Non-pigmented ciliary epithelial cell (primary cell): Measurements from ENCODE around the gene SEPHS1.
"Not testable (repeated sequence)": the region's sequence is repeated elsewhere in the genome, so short reads cannot be mapped to it uniquely, and the experiment has no call there.

Source experiments
- DNase-seq: peaks from one replicate; pipeline ENCODE4 v3.0.0-alpha.2; 2010; ENCODE audit warnings: low read depth

Gene SEPHS1

GRCh38 chr10:13360587-13360986 lies 12.5 kb upstream of the SEPHS1 start:
- no peak for DNase-seq

GRCh38 chr10:13356392-13356791 lies 8.3 kb upstream of the SEPHS1 start:
- DNase-seq = no peak

- DNase-seq = no peak
These were observed 6.7 kb upstream of the SEPHS1 start for GRCh38 chr10:13354783-13355182.

- DNase-seq = no peak
These were observed 4.4 kb upstream of the SEPHS1 start for GRCh38 chr10:13352519-13352918.

- no peak for DNase-seq
These were observed 3.3 kb upstream of the SEPHS1 start for GRCh38 chr10:13351340-13351915.

- DNase-seq = no peak
These were observed 1.6 kb upstream of the SEPHS1 start for GRCh38 chr10:13349463-13350274.

- DNase-seq = no peak
These were observed 465 bp downstream of the SEPHS1 start for GRCh38 chr10:13347500-13348156.

- no peak for DNase-seq
These were observed 1.0 kb downstream of the SEPHS1 start for GRCh38 chr10:13347043-13347499.

GRCh38 chr10:13346283-13347042 lies 1.6 kb downstream of the SEPHS1 start:
- DNase-seq = no peak

GRCh38 chr10:13340626-13341376 lies 7.3 kb downstream of the SEPHS1 start:
- DNase-seq = no peak

- no peak for DNase-seq
These were observed 8.0 kb downstream of the SEPHS1 start for GRCh38 chr10:13340068-13340467.

- no peak for DNase-seq
These were observed 9.5 kb downstream of the SEPHS1 start for GRCh38 chr10:13338390-13339110.

GRCh38 chr10:13337827-13338196 lies 10.3 kb downstream of the SEPHS1 start:
- DNase-seq = no peak

GRCh38 chr10:13337128-13337826 lies 10.8 kb downstream of the SEPHS1 start:
- no peak for DNase-seq

GRCh38 chr10:13335881-13336280 lies 12.2 kb downstream of the SEPHS1 start:
- DNase-seq = no peak

- DNase-seq = no peak
These were observed 13.5 kb downstream of the SEPHS1 start for GRCh38 chr10:13334556-13334955.

GRCh38 chr10:13331646-13332045 lies 16.4 kb downstream of the SEPHS1 start:
- DNase-seq = no peak

GRCh38 chr10:13330980-13331379 lies 17.1 kb downstream of the SEPHS1 start:
- DNase-seq = not testable (repeated sequence)

GRCh38 chr10:13329565-13329964 lies 18.5 kb downstream of the SEPHS1 start:
- no peak for DNase-seq

- DNase-seq = no peak
These were observed 19.5 kb downstream of the SEPHS1 start for GRCh38 chr10:13328613-13329012.
